GM13976 (cell line): ENCODE results near the gene LSM2.

Source experiments
- DNase-seq: peaks from one replicate; pipeline ENCODE4 v3.0.0; 2012; ENCODE audit warnings: low spot score
- CTCF ChIP-seq: IDR thresholded peaks from 2 replicates; pipeline ENCODE4 v1.5.1; 2012; ENCODE audit warnings: borderline replicate concordance, mild to moderate bottlenecking; ENCODE audit not compliant: insufficient read depth; ENCODE audit errors: extremely low read depth, missing control alignments, control extremely low read depth
- in situ Hi-C: fragments of 300-500 bp; cut with MboI; formaldehyde crosslinking; loops from one replicate; pipeline ENCODE4 v1.12.0; 2022; ENCODE audit warnings: low sequenced_read_pairs, mixed read lengths, inconsistent platforms; ENCODE audit not compliant: unreplicated experiment

The LSM2 gene

GRCh38 chr6:31752739-31753319 lies 53.9 kb downstream of the LSM2 start:
- no peak for TF ChIP-seq CTCF
- in situ Hi-C loops, result no loop called here
- no peak for DNase-seq

GRCh38 chr6:31750411-31751022 lies 56.2 kb downstream of the LSM2 start:
- in situ Hi-C loops, result no loop called here
- no peak for TF ChIP-seq CTCF
- DNase-seq, result no peak

GRCh38 chr6:31749301-31750036 lies 57.3 kb downstream of the LSM2 start:
- in situ Hi-C loops, result no loop called here
- no peak for DNase-seq
- TF ChIP-seq CTCF, result no peak
